Coronary artery (tissue), 2 donors: ENCODE data around the gene KCNT2.
"Not testable (repeated sequence)": the region's sequence is repeated elsewhere in the genome, so short reads cannot be mapped to it uniquely, and the experiment has no call there.

Source experiments
- DNase-seq: peaks from one replicate; pipeline ENCODE4 v3.0.0-alpha.2; 2017; ENCODE audit warnings: low spot score
- H3K27ac ChIP-seq, 2 donors: fragments of 200-600 bp; sonication (generic); one replicate each; pipeline ENCODE4 v1.5.1; 2016 to 2019
- H3K4me3 ChIP-seq: fragments of 200-600 bp; sonication (generic); 2 replicates; pipeline ENCODE4 v1.5.1; 2016; ENCODE audit warnings: mild to moderate bottlenecking, moderate library complexity
- CTCF ChIP-seq: fragments of 200-600 bp; sonication (generic); IDR thresholded peaks from one replicate; pipeline ENCODE4 v1.5.1; 2019; ENCODE audit warnings: antibody characterized with exemption

The KCNT2 gene

GRCh38 chr1:196650403-196650802 lies 42.2 kb upstream of the KCNT2 start:
- no peak for DNase-seq
- no peak overlapping the region for H3K27ac ChIP-seq
- H3K4me3 ChIP-seq, result no peak overlapping the region
- no peak for TF ChIP-seq CTCF

GRCh38 chr1:196649990-196650389 lies 41.8 kb upstream of the KCNT2 start:
- TF ChIP-seq CTCF, result no peak
- Histone ChIP-seq H3K27ac (no peak overlapping the region), H3K4me3 (no peak overlapping the region)
- DNase-seq, result no peak

- Histone ChIP-seq H3K27ac (no peak overlapping the region), H3K4me3 (no peak overlapping the region)
- no peak for TF ChIP-seq CTCF
- DNase-seq, result no peak
Measured at GRCh38 chr1:196640976-196641375, 32.7 kb upstream of the KCNT2 start.

- not testable (repeated sequence) for H3K27ac ChIP-seq, H3K4me3 ChIP-seq, DNase-seq
Measured at GRCh38 chr1:196639291-196639690, 31.1 kb upstream of the KCNT2 start.

- H3K4me3 ChIP-seq, result no peak overlapping the region
- no peak for TF ChIP-seq CTCF
- H3K27ac ChIP-seq, result no peak overlapping the region
- DNase-seq, result no peak
Measured at GRCh38 chr1:196638466-196638865, 30.2 kb upstream of the KCNT2 start.

GRCh38 chr1:196637606-196638005 lies 29.4 kb upstream of the KCNT2 start:
- no peak for TF ChIP-seq CTCF
- Histone ChIP-seq H3K27ac (no peak overlapping the region), H3K4me3 (no peak overlapping the region)
- no peak for DNase-seq

- no peak overlapping the region for H3K27ac ChIP-seq
- no peak for DNase-seq
- H3K4me3 ChIP-seq, result no peak overlapping the region
- TF ChIP-seq CTCF, result no peak
Measured at GRCh38 chr1:196628838-196629237, 20.6 kb upstream of the KCNT2 start.

GRCh38 chr1:196623079-196623478 lies 14.8 kb upstream of the KCNT2 start:
- Histone ChIP-seq H3K4me3 (no peak overlapping the region), H3K27ac (no peak overlapping the region)
- no peak for DNase-seq
- TF ChIP-seq CTCF, result no peak
